SKM-1 (cell line): ENCODE measurements around the gene PPM1M.
"Not testable (repeated sequence)": the region's sequence is repeated elsewhere in the genome, so short reads cannot be mapped to it uniquely, and the experiment has no call there.

ENCODE experiments used
- DNase-seq: peaks from one replicate; lab custom pipeline; 2025; ENCODE audit not compliant: unreplicated experiment; lab: John Stamatoyannopoulos, UW

The PPM1M gene

GRCh38 chr3:52246728-52247408, 1.3 kb downstream of the PPM1M start:
- DNase-seq = peak; percentile 29

GRCh38 chr3:52247409-52248164, 2.0 kb downstream of the PPM1M start:
- no peak for DNase-seq

- DNase-seq = no peak
These were observed 2.6 kb downstream of the PPM1M start for GRCh38 chr3:52248165-52248541.

DNA sequence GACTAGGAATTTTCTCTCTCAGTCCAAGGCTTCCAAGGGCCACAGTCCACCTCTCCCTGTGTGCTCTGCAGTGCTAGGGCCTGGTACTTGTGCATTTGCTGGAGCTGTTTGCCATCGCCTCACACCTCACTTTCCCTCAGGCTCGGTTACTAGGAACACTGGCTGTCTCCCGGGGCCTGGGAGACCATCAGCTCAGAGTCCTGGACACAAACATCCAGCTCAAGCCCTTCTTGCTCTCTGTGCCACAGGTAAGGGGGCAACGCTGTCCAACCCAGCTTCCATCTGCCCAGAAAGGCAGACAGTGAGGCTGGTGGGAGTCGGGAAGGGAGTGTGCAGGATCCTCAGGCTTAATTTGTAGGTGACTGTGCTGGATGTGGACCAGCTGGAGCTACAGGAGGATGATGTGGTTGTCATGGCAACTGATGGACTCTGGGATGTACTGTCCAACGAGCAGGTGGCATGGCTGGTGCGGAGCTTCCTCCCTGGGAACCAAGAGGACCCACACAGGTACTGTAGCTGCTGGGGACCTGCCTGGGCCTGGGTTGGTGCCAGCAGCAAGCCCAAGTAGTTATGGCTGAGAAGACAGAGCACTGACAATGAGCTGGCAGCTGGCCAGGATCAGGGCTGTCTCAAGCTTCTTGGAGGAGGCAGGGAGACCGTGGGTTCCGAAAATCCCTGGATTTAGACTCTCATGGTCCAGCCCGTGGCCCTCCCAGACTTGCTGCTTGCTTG, 3.4 kb downstream of the PPM1M start:
- no peak for DNase-seq

DNA sequence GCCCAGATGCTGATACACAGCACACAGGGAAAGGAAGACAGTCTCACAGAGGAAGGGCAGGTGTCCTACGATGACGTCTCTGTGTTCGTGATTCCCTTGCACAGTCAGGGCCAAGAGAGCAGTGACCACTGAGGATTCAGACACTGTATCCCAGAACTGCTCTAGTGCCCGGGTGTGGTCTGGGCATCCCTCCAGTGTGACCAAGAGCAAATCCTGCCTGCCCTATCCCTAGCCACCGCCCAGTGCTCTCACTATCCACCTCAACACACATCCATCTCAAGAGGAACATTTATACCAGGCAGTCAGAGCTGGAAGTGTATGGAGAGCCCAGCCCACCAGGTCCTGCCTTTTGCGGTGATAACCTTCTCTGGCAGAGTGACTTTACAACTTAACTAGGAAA, 4.1 kb downstream of the PPM1M start:
- no peak for DNase-seq

DNA sequence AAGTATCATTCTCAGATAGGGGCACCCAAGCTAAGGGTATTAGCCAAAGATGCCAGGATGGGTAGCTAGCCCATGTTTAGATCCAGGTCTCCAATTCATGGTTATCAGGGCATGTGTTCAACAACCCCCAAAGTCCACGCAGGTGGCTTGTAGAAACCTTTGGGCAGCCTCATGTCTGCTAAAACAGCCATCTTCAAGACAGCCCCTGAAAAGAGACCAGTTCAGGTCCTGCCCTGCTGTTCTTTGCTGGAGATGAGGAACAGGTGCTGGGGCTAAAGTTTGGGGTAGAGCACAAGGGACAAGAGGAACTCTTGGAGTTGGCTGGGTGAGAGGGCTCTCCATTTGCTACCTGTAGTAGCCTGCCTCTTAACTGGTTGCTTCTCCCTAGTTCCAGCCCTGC, 4.6 kb downstream of the PPM1M start:
- no peak for DNase-seq

DNA sequence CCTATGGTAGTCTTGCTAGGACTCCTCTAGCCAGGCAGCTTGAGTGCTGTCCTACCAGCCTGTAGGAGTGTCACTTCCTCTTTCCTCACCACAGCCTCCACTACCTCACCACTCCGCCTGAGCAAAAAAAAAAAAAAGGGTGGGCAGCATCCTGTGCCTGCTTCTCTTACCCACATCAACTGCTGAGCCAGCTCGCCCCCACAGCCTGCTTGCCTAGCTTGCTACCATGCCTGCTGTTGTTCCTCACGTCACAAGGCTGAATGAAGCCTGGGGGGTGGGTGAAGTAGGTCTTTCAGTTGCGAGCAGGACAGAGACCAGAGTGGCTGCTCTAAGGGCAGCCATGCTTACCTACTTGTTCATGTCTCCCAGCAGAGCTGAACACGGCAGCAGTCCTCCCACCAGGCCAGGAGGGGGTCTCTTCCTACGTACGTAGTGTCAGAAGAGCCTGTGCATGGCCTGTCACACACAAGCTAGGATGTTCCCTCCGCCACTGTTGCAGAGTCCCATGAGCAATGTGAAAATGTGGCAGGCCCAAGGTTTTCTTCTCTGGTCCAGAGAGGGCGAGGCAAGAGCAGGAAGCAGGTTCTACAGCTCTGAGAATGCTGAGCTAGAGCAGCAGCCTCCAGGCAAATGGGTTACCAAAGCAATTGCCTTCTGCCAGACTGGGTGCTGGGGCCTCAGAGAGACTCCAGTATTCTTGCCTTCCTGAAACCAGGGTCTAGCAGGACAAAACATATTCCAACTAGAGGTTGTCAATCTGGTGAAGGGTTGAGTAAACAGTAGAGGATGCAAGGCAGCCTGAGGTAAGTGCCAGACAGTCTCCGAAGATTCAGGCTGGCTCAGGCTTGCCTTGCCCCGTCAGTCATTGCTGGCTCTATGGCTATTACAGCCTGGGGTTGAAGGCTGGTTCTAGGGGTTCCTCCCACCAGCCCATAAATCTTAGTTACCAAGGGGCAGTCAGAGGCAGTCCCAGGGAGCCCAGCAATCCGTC, 8.1 kb downstream of the PPM1M start:
- DNase-seq = peak; percentile 92

- no peak for DNase-seq
These were observed 9.0 kb downstream of the PPM1M start for GRCh38 chr3:52254608-52255007.

GRCh38 chr3:52256159-52256558, 10.6 kb downstream of the PPM1M start:
- no peak for DNase-seq

DNA sequence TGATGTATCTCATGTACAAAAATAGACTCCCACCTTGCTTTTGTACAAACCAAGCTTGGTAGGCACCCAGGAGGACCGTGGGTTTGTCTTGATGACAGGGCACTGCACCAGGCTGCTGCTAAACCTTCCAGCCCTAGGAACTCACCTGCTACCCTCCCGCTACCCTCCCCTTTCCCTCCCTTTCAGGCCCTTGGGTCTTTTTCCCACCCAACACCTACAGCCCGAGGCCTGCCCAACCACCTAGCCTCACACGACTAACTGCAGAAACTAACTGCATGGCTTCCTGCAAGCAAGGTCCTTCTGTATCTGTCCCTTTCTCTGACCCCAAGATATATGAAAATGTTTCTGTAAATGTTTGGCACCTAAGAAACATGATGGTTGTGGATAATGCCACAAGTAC, 11.1 kb downstream of the PPM1M start:
- no peak for DNase-seq

GRCh38 chr3:52257911-52258310, 12.4 kb downstream of the PPM1M start:
- no peak for DNase-seq

GRCh38 chr3:52259035-52259434, 13.5 kb downstream of the PPM1M start:
- no peak for DNase-seq

GRCh38 chr3:52259448-52259847, 13.9 kb downstream of the PPM1M start:
- DNase-seq = no peak

DNA sequence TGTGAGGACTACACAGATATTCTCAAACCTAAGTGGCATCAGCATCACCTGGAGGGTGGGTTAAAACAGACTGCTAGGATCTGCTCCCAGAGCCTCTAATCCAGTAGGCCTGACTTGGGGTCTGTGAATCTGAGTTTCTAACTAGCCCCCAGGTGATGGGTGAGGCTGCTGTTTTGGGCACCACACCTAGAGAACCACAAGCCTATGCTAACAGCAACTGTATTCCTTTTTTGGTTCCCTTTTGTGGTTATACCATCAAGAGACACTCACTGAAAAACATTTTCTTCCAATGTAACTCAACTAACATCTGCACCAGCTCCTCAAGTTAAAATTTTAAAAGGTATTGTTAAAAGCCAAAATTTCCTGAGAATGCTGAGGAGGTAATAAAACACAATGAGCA, 16.9 kb downstream of the PPM1M start:
- DNase-seq = no peak

DNA sequence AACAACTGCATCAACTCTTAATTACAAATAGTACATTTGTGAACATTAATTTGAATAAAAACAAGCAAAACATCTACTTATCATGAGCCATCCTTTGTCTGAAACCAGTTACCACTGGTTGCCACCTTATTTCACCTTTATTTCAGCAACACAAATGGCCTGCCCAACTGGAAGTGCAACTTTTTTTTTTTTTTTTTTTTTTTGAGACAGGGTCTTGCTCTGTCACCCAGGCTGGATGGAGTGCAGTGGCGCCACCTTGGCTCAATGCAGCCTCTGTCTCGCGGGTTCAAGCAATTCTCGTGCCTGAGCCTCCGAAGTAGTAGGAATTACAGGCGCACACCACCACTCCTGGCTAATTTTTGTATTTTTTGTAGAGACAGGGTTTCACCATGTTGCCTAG, 19.8 kb downstream of the PPM1M start:
- DNase-seq = no peak

GRCh38 chr3:52268036-52268435, 22.5 kb downstream of the PPM1M start:
- DNase-seq = no peak

GRCh38 chr3:52269776-52270175, 24.2 kb downstream of the PPM1M start:
- no peak for DNase-seq

- DNase-seq = no peak
These were observed 24.7 kb downstream of the PPM1M start for GRCh38 chr3:52270252-52270754.

DNA sequence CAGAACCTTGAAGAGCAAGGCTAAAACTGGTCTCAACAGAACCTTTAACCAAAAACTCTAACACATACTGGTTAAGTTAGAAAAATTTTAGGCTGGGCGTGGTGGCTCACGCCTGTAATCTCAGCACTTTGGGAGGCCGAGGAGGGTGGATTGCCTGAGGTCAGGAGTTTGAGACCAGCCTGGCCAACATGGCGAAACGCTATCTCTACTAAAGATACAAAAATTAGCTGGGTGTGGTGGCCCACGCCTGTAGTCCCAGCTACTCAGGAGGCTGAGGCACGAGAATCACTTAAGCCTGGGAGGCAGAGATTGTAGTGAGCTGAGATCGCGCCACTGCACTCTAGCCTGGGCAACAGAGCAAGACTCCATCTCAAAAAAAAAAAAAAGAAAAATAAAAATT, 26.6 kb downstream of the PPM1M start:
- not testable (repeated sequence) for DNase-seq

DNA sequence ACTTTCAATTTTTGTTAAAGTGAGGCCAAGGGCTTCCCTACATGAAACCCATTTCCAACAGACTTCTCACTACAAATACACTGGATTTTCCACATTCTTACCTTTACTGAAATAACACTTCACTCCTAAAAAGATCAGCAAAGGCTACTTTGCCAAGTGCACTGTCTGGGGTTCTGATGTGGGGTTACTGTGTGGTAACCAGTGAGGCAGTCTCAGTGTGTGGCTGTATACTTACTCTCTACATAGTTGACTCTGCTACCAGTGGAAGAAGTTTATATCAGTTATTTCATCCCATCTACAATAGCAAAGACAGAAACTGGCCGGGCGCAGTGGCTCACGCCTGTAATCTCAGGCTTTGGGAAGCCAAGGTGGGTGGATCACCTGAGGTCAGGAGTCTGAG, 27.3 kb downstream of the PPM1M start:
- DNase-seq = no peak

DNA sequence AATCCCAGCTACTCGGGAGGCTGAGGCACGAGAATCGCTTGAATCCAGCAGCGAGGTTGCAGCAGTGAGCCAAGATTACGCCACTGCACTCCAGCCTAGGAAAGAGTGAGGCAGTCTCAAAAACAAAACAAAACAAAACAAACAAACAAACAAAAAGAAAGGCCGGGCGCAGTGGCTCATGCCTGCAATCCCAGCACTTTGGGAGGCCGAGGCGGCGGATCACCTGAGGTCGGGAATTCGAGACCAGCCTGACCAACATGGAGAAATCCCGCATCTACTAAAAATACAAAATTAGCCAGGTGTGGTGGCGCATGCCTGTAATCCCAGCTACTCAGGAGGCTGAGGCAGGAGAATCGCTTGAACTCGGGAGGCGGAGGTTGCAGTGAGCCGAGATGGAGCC, 29.2 kb downstream of the PPM1M start:
- DNase-seq = not testable (repeated sequence)
